Forelimb muscle (tissue), 1 donor: ENCODE data around the gene CCL27. TPM values are rescaled to one million over a fixed set of nuclear protein-coding genes. Genes with fewer than 3 reads are reported as not detected.
A peak's percentile ranks its signal among the peaks of the same experiment; 100 is the strongest.

ENCODE experiments used
- DNase-seq: peaks from one replicate; pipeline ENCODE4 v3.0.0-alpha.2; 2013; ENCODE audit warnings: low read depth
- polyA plus RNA-seq: library from polyadenylated mRNA; unstranded; fragments of 120-200 nt; gene quantifications from one replicate; pipeline ENCODE4 v1.2.1, GENCODE V29; 2013; ENCODE audit not compliant: insufficient read length

CCL27 gene
- polyA plus RNA-seq, 1 donor, result 0.51 TPM

GRCh38 chr9:34684816-34685215 is 22.4 kb upstream of the CCL27 start:
- DNase-seq, result no peak

- no peak for DNase-seq
These were observed 21.7 kb upstream of the CCL27 start for GRCh38 chr9:34684145-34684544.

GRCh38 chr9:34675869-34676268 is 13.4 kb upstream of the CCL27 start:
- DNase-seq, result no peak

GRCh38 chr9:34675048-34675714 is 12.7 kb upstream of the CCL27 start:
- DNase-seq, result no peak

- no peak for DNase-seq
These were observed 12.0 kb upstream of the CCL27 start for GRCh38 chr9:34674440-34674839.

- DNase-seq, result no peak
These were observed 8.8 kb upstream of the CCL27 start for GRCh38 chr9:34671307-34671706.

- no peak for DNase-seq
These were observed 7.5 kb upstream of the CCL27 start for GRCh38 chr9:34669809-34670562.

- peak; percentile 85 for DNase-seq
These were observed 3.2 kb upstream of the CCL27 start for GRCh38 chr9:34665381-34666250.

- no peak for DNase-seq
These were observed 2.6 kb upstream of the CCL27 start for GRCh38 chr9:34665067-34665380.

GRCh38 chr9:34664281-34665066 is 2.0 kb upstream of the CCL27 start:
- DNase-seq, result no peak

- no peak for DNase-seq
These were observed 797 bp upstream of the CCL27 start for GRCh38 chr9:34663303-34663605.

- no peak for DNase-seq
These were observed 2.7 kb downstream of the CCL27 start for GRCh38 chr9:34659592-34660253.

GRCh38 chr9:34658461-34658860 is 4.0 kb downstream of the CCL27 start:
- no peak for DNase-seq

- no peak for DNase-seq
These were observed 5.5 kb downstream of the CCL27 start for GRCh38 chr9:34656992-34657391.

- DNase-seq, result no peak
These were observed 7.1 kb downstream of the CCL27 start for GRCh38 chr9:34655394-34655793.

GRCh38 chr9:34654323-34655051 is 8.0 kb downstream of the CCL27 start:
- DNase-seq, result no peak

GRCh38 chr9:34653151-34654072 is 9.0 kb downstream of the CCL27 start:
- DNase-seq, result no peak

GRCh38 chr9:34652602-34653000 is 9.9 kb downstream of the CCL27 start:
- no peak for DNase-seq

- peak; percentile 79 for DNase-seq
These were observed 10.4 kb downstream of the CCL27 start, which contains the start of gene IL11RA for GRCh38 chr9:34651876-34652601. TSS of gene IL11RA (plus strand) at chr9:34652185. CDS start at chr9:34655218, 3,033 bp downstream.
